Measurements from ENCODE around the gene FLVCR1. TPM values are rescaled to one million over a fixed set of nuclear protein-coding genes. Genes with fewer than 3 reads are reported as not detected.

Gene FLVCR1
- total RNA-seq, 4 donors from 2014 or later, result 3.2 to 7.2 (median 4.9) TPM

- ATAC-seq (ENCODE audit: low FRiP score) (no peak), DNase-seq (ENCODE audit: low spot score) (no peak)
- TF ChIP-seq, protein P1, sequence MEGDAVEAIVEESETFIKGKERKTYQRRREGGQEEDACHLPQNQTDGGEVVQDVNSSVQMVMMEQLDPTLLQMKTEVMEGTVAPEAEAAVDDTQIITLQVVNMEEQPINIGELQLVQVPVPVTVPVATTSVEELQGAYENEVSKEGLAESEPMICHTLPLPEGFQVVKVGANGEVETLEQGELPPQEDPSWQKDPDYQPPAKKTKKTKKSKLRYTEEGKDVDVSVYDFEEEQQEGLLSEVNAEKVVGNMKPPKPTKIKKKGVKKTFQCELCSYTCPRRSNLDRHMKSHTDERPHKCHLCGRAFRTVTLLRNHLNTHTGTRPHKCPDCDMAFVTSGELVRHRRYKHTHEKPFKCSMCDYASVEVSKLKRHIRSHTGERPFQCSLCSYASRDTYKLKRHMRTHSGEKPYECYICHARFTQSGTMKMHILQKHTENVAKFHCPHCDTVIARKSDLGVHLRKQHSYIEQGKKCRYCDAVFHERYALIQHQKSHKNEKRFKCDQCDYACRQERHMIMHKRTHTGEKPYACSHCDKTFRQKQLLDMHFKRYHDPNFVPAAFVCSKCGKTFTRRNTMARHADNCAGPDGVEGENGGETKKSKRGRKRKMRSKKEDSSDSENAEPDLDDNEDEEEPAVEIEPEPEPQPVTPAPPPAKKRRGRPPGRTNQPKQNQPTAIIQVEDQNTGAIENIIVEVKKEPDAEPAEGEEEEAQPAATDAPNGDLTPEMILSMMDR (IDR thresholded peaks at IDR 0.05), result no peak
Measured at GRCh38 chr1:212917134-212917485, 59.0 kb downstream of the FLVCR1 start.

- DNase-seq (ENCODE audit: low spot score) (no peak), ATAC-seq (ENCODE audit: low FRiP score) (no peak)
- TF ChIP-seq, protein P1 (IDR thresholded peaks at IDR 0.05), result no peak
Measured at GRCh38 chr1:212917858-212918257, 59.8 kb downstream of the FLVCR1 start.

GRCh38 chr1:212918824-212919223 lies 60.7 kb downstream of the FLVCR1 start:
- ATAC-seq (ENCODE audit: low FRiP score) (no peak), DNase-seq (ENCODE audit: low spot score) (no peak)
- TF ChIP-seq, protein P1 (IDR thresholded peaks at IDR 0.05), result no peak

GRCh38 chr1:212920246-212920645 lies 62.2 kb downstream of the FLVCR1 start:
- no peak for ATAC-seq (ENCODE audit: low FRiP score)
- TF ChIP-seq, protein P1 (IDR thresholded peaks at IDR 0.05), result no peak
- DNase-seq (ENCODE audit: low spot score), result no peak

- DNase-seq (ENCODE audit: low spot score), result no peak
- no peak for ATAC-seq (ENCODE audit: low FRiP score)
- TF ChIP-seq, protein P1 (IDR thresholded peaks at IDR 0.05), result no peak
Measured at GRCh38 chr1:212920896-212921295, 62.8 kb downstream of the FLVCR1 start.

DNA sequence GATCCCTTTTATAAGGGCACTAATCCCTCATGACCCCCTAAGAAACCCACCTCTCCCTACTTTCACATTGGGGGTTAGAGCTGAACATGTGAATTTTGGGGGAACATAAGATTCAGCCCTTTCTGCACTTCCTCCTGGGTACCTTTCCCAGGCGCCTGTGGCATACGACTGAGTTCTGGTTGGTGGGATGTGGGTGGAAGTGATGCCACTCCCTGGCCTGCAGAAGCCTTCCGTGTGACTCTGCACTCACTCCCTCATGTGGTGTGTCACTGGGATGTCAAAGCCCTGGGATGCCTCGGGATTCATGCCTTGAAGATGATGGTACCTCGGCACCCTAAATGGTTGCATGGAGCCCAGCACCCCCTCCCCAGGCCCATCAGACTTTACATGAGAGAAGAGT lies 63.9 kb downstream of the FLVCR1 start:
- TF ChIP-seq, protein P1 (IDR thresholded peaks at IDR 0.05), result no peak
- ATAC-seq (ENCODE audit: low FRiP score) (no peak), DNase-seq (ENCODE audit: low spot score) (no peak)

DNA sequence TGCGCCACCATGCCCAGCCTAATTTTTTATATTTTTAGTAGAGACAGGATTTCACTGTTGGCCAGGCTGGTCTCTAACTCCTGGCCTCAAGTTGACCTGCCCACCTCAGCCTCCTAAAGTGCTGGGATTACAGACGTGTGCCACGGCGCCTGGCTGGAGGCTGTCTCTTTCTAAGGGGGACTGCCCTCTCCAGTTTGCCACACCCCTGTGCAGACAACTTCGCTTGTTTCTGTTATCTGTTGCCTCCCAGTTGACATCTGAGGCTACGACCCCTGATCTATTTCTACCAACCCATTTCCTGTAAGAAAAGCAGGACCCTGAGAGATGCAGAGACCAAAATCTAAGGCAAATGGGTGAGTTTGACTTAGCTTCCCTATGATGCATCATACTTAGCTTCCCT lies 68.3 kb downstream of the FLVCR1 start:
- no peak for DNase-seq (ENCODE audit: low spot score)
- no peak for ATAC-seq (ENCODE audit: low FRiP score)

More for the DNA sequence above, 68.3 kb downstream of the FLVCR1 start:
- TF ChIP-seq, protein P1 (IDR thresholded peaks at IDR 0.05), result no peak

Measured in omental fat pad (tissue), 4 donors.